Esophagus squamous epithelium (tissue), 4 donors: Measurements from ENCODE around the gene MORC3.

Experiments
- POLR2A ChIP-seq, 4 donors: fragments of 450-650 bp; IDR thresholded peaks; one replicate each; pipeline ENCODE4 v1.6.1; 2017; ENCODE audit warnings: antibody characterized with exemption in 4 of 4, mild to moderate bottlenecking in 4 of 4, moderate library complexity in 3 of 4
- TF ChIP-seq, protein P1 (sequence below), 6 experiments: fragments of 450-650 bp in 4 of 6; fragments of 200-600 bp in 2 of 6; sonication (generic) in 2 of 6; IDR thresholded peaks; one replicate each; pipeline ENCODE4 v1.5.1; 2016 to 2019; ENCODE audit warnings: antibody characterized with exemption in 6 of 6, mild to moderate bottlenecking in 4 of 6, moderate library complexity in 4 of 6

DNA sequence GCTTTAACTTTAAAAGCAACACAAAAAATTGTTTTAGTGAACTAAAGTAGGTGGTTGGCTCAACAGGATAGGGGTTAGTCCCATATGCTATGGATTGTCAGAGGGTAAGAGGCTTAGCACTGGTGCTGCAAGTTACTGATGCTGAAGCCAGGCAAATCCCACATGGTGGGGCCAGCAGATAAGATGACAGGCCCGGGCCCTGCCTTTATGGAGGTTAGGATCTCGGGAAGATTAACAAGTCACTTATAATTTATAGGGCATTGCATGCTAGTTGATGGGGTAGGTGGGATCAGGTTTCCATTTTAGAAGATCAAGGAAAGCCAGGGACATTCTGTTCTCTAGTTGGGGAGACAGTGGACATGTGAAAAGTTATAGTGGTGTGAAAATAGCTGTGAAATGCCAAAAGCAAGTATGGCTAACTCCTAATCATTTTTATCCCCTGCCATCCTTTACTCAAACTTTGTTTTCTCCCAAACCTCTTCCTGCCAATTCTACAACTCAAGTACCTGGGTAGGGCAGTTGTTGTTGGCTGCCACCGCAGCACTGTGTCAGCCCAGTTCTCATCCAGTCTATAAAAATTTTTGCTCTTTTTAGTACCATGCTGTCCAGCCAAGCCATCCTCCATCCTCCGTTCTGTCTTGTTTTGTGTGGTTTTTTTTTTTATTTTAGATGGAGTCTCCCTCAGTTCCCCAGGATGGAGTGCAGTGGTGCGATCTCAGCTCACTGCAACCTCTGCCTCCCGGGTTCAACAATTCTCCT is 75.5 kb downstream of the MORC3 start:
- no peak for TF ChIP-seq POLR2A (IDR thresholded peaks at IDR 0.05)
- TF ChIP-seq, protein P1, sequence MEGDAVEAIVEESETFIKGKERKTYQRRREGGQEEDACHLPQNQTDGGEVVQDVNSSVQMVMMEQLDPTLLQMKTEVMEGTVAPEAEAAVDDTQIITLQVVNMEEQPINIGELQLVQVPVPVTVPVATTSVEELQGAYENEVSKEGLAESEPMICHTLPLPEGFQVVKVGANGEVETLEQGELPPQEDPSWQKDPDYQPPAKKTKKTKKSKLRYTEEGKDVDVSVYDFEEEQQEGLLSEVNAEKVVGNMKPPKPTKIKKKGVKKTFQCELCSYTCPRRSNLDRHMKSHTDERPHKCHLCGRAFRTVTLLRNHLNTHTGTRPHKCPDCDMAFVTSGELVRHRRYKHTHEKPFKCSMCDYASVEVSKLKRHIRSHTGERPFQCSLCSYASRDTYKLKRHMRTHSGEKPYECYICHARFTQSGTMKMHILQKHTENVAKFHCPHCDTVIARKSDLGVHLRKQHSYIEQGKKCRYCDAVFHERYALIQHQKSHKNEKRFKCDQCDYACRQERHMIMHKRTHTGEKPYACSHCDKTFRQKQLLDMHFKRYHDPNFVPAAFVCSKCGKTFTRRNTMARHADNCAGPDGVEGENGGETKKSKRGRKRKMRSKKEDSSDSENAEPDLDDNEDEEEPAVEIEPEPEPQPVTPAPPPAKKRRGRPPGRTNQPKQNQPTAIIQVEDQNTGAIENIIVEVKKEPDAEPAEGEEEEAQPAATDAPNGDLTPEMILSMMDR (IDR thresholded peaks at IDR 0.05) = no peak
